HS-5 (cell line): ENCODE data around the gene HSP90B1.

Experiments used
- DNase-seq: peaks from one replicate; pipeline ENCODE4 v3.0.0-alpha.2; 2012; ENCODE audit warnings: low read depth

Gene HSP90B1

GRCh38 chr12:103929784-103930033 is 501 bp upstream of the HSP90B1 start:
- DNase-seq, result no peak

GRCh38 chr12:103930787-103931735 is 851 bp downstream of the HSP90B1 start:
- no peak for DNase-seq

GRCh38 chr12:103933237-103933636 is 3.0 kb downstream of the HSP90B1 start:
- DNase-seq, result no peak

- no peak for DNase-seq
Measured at GRCh38 chr12:103936679-103937078, 6.5 kb downstream of the HSP90B1 start.

- DNase-seq, result no peak
Measured at GRCh38 chr12:103944964-103945363, 14.8 kb downstream of the HSP90B1 start.

GRCh38 chr12:103947871-103948555 is 17.8 kb downstream of the HSP90B1 start:
- no peak for DNase-seq

GRCh38 chr12:103948746-103949406 is 18.7 kb downstream of the HSP90B1 start:
- DNase-seq, result no peak

GRCh38 chr12:103952497-103952896 is 22.3 kb downstream of the HSP90B1 start:
- no peak for DNase-seq

GRCh38 chr12:103955811-103956508 is 25.8 kb downstream of the HSP90B1 start:
- no peak for DNase-seq

- DNase-seq, result no peak
Measured at GRCh38 chr12:103956509-103957027, 26.4 kb downstream of the HSP90B1 start.

- DNase-seq, result no peak
Measured at GRCh38 chr12:103957865-103958388, 27.7 kb downstream of the HSP90B1 start.

GRCh38 chr12:103958621-103959020 is 28.4 kb downstream of the HSP90B1 start:
- no peak for DNase-seq

GRCh38 chr12:103960616-103961227 is 30.5 kb downstream of the HSP90B1 start:
- DNase-seq, result no peak

- no peak for DNase-seq
Measured at GRCh38 chr12:103962493-103962892, 32.3 kb downstream of the HSP90B1 start.

GRCh38 chr12:103964805-103965204 is 34.6 kb downstream of the HSP90B1 start:
- no peak for DNase-seq

GRCh38 chr12:103965255-103965589 is 35.0 kb downstream of the HSP90B1 start:
- no peak for DNase-seq

GRCh38 chr12:103965590-103966504 is 35.6 kb downstream of the HSP90B1 start, which contains the start of gene TDG:
Gene TDG, plus strand, starts transcription at chr12:103965872. Its CDS starts 166 bp downstream, at chr12:103966038.
- peak; percentile 93 for DNase-seq

GRCh38 chr12:103966736-103967135 is 36.5 kb downstream of the HSP90B1 start:
- no peak for DNase-seq

- DNase-seq, result peak; percentile 37
Measured at GRCh38 chr12:103969391-103969790, 39.2 kb downstream of the HSP90B1 start.

- no peak for DNase-seq
Measured at GRCh38 chr12:103973909-103974308, 43.7 kb downstream of the HSP90B1 start.
